K562 (cell line): ENCODE measurements around the gene SNUPN. TPM values are rescaled to one million over a fixed set of nuclear protein-coding genes. Genes with fewer than 3 reads are reported as not detected.

Experiments used
- ATAC-seq: fragments of 200-7000 bp; cut with Tn5 transposase; 3 replicates; pipeline ENCODE4 v1.9.1; 2020; ENCODE audit warnings: moderate library complexity
- BruUV-seq: library from RNA; stranded (reverse); fragments of 400-500 nt; replicated peaks from 2 replicates; lab custom pipeline; 2021; lab: Mats Ljungman, UMichigan
- CTCF ChIA-PET: fragments of 300-600 bp; formaldehyde crosslinking; extraction: SDS; loops from one replicate; lab custom pipeline; 2021; ENCODE audit warnings: low intra/inter-chr PET ratio; lab: Yijun Ruan, JAX
- POLR2A ChIA-PET: fragments of 300-600, 350-650 bp; sonication (Branson Sonifier 250); formaldehyde crosslinking; extraction: SDS; loops from one replicate; lab custom pipeline; 2021; ENCODE audit warnings: antibody characterized with exemption, inconsistent platforms; lab: Yijun Ruan, JAX
- DNase-seq, 4 experiments: peaks; one replicate each; pipeline versions ENCODE4 v3.0.0 to v3.0.0-alpha.2; 2011 to 2018; ENCODE audit warnings: low spot score in 3 of 4, mixed read lengths in 3 of 4; ENCODE audit errors: extremely low read depth in 1 of 4
- FAIRE-seq: peaks from 2 replicates; lab custom pipeline; 2011; peaks lifted over from hg19 to GRCh38; lab: Jason Lieb, UNC
- H2AFZ ChIP-seq: 2 replicates; pipeline ENCODE4 v1.6.0; 2011; ENCODE audit warnings: low read depth, low read length, control low read depth, inconsistent platforms
- H3K27ac ChIP-seq: fragments of 200-600 bp; 3 replicates; pipeline ENCODE4 v1.8.0; 2011; ENCODE audit warnings: low read depth, mild to moderate bottlenecking, control low read depth, inconsistent platforms, low read length, moderate library complexity, mixed read lengths; ENCODE audit errors: extremely low read depth
- H3K27me3 ChIP-seq, 2 experiments: fragments of 300-600 bp in 1 of 2; 2 replicates in 1 of 2; 3 replicates in 1 of 2; pipeline versions ENCODE4 v1.6.0 to v1.8.0; 2011; ENCODE audit warnings: inconsistent platforms in 2 of 2, low read length in 2 of 2, mild to moderate bottlenecking in 1 of 2, mixed read lengths in 1 of 2, moderate library complexity in 1 of 2; ENCODE audit not compliant: control insufficient read depth in 2 of 2, insufficient read depth in 2 of 2
- H3K36me3 ChIP-seq: fragments of 300-600 bp; 3 replicates; pipeline ENCODE4 v1.8.0; 2011; ENCODE audit warnings: mild to moderate bottlenecking, low read length, inconsistent platforms; ENCODE audit not compliant: control insufficient read depth, insufficient read depth
- H3K4me1 ChIP-seq, 2 experiments: fragments of 200-600 bp in 1 of 2; replicated peaks in 1 of 2; 2 replicates in 1 of 2; 3 replicates in 1 of 2; pipeline versions ENCODE4 v1.5.1 to v1.8.0; 2011; ENCODE audit warnings: inconsistent platforms in 2 of 2, low read length in 2 of 2, mild to moderate bottlenecking in 1 of 2, mixed read lengths in 1 of 2, moderate library complexity in 1 of 2; ENCODE audit not compliant: control insufficient read depth in 2 of 2, insufficient read depth in 2 of 2
- H3K4me2 ChIP-seq: 2 replicates; pipeline ENCODE4 v1.6.1; 2011; ENCODE audit warnings: low read length, control low read depth, inconsistent platforms, mixed read lengths; ENCODE audit not compliant: insufficient read depth
- H3K4me3 ChIP-seq: fragments of 200-600 bp; sonication (generic), shearing (Covaris generic); 2 replicates; pipeline ENCODE4 v1.5.1; 2016; ENCODE audit warnings: control low read depth, inconsistent platforms
- H3K79me2 ChIP-seq: fragments of 200-600 bp; 3 replicates; pipeline ENCODE4 v1.8.0; 2011; ENCODE audit warnings: low read length, inconsistent platforms; ENCODE audit not compliant: control insufficient read depth, insufficient read depth
- H3K9ac ChIP-seq, 2 experiments: 2 replicates each; pipeline versions ENCODE4 v1.6.0 to v1.6.1; 2011; ENCODE audit warnings: low read depth in 2 of 2, low read length in 2 of 2, control low read depth in 1 of 2, inconsistent platforms in 1 of 2, mild to moderate bottlenecking in 1 of 2, mixed read lengths in 1 of 2; ENCODE audit not compliant: insufficient read depth in 1 of 2
- H3K9me1 ChIP-seq: one replicate; pipeline ENCODE4 v1.6.0; 2011; ENCODE audit warnings: inconsistent platforms, mild to moderate bottlenecking, low read length, moderate library complexity; ENCODE audit not compliant: control insufficient read depth, insufficient read depth
- H3K9me3 ChIP-seq: replicated peaks from 2 replicates; pipeline ENCODE4 v1.5.1; 2011; ENCODE audit warnings: low read depth, low read length, inconsistent platforms; ENCODE audit not compliant: control insufficient read depth, insufficient read depth
- H4K20me1 ChIP-seq: replicated peaks from 2 replicates; pipeline ENCODE4 v1.6.1; 2011; ENCODE audit warnings: low read length, inconsistent platforms, mixed read lengths; ENCODE audit not compliant: control insufficient read depth, insufficient read depth
- BCOR ChIP-seq: fragments of 450-650 bp; IDR thresholded peaks from 2 replicates; pipeline ENCODE4 v1.6.1; 2016
- CHD2 ChIP-seq: IDR thresholded peaks from 2 replicates; pipeline ENCODE4 v1.6.1; 2011; ENCODE audit warnings: low read depth, low read length
- HDGF ChIP-seq: fragments of 450-650 bp; IDR thresholded peaks from 2 replicates; pipeline ENCODE4 v1.6.1; 2016
- HIVEP1 ChIP-seq: fragments of 250-450 bp; sonication (Bioruptor Pico); IDR thresholded peaks from 2 replicates; pipeline ENCODE4 v1.4.0; 2020; ENCODE audit warnings: mild to moderate bottlenecking
- HMG20B ChIP-seq: fragments of 250-450 bp; sonication (Bioruptor Pico); IDR thresholded peaks from 2 replicates; pipeline ENCODE4 v1.5.0; 2021; ENCODE audit warnings: mild to moderate bottlenecking
- ILK ChIP-seq: fragments of 450-650 bp; IDR thresholded peaks from 2 replicates; pipeline ENCODE4 v1.6.1; 2016; ENCODE audit warnings: missing genetic modification characterization, low read depth, mild to moderate bottlenecking, missing compliant biosample characterization, moderate library complexity, borderline replicate concordance
- KDM4B ChIP-seq, 2 experiments: fragments of 450-650 bp in 1 of 2; sonication (generic) in 1 of 2; IDR thresholded peaks; 2 replicates each; pipeline ENCODE4 v1.6.1; 2016 to 2017; ENCODE audit warnings: borderline replicate concordance in 2 of 2, antibody characterized with exemption in 1 of 2, low read depth in 1 of 2, mild to moderate bottlenecking in 1 of 2
- NFXL1 ChIP-seq: fragments of 450-650 bp; formaldehyde crosslinking; IDR thresholded peaks from 2 replicates; pipeline ENCODE4 v1.4.0; 2021; ENCODE audit warnings: mild to moderate bottlenecking
- PHB ChIP-seq: fragments of 250-450 bp; sonication (Bioruptor Pico); IDR thresholded peaks from 2 replicates; pipeline ENCODE4 v1.5.0; 2021
- PHF20 ChIP-seq: fragments of 450-650 bp; IDR thresholded peaks from 2 replicates; pipeline ENCODE4 v1.6.1; 2018; ENCODE audit not compliant: partially characterized antibody
- POU5F1 ChIP-seq: fragments of 150-350 bp; IDR thresholded peaks from 2 replicates; pipeline ENCODE4 v1.6.1; 2014; ENCODE audit warnings: borderline replicate concordance, low read length, low read depth, mild to moderate bottlenecking; ENCODE audit not compliant: partially characterized antibody
- RCOR1 ChIP-seq, 2 experiments: IDR thresholded peaks; 2 replicates each; pipeline ENCODE4 v1.6.1; 2012; ENCODE audit warnings: low read depth in 2 of 2, low read length in 2 of 2, borderline replicate concordance in 1 of 2, improper control_type of control experiment in 1 of 2
- SIN3B ChIP-seq: fragments of 450-650 bp; IDR thresholded peaks from 2 replicates; pipeline ENCODE4 v1.6.1; 2017; ENCODE audit warnings: low read depth, mild to moderate bottlenecking, moderate library complexity
- SMARCA5 ChIP-seq: fragments of 450-650 bp; IDR thresholded peaks from 2 replicates; pipeline ENCODE4 v1.6.1; 2016
- SREBF2 ChIP-seq: sonication (generic); formaldehyde crosslinking; IDR thresholded peaks from 2 replicates; pipeline ENCODE4 v1.4.0; 2020; ENCODE audit warnings: mild to moderate bottlenecking, missing genetic modification reagents
- SRSF1 ChIP-seq: fragments of 200-400 bp; formaldehyde crosslinking; IDR thresholded peaks from 2 replicates; pipeline ENCODE4 v1.6.1; 2017; ENCODE audit warnings: mild to moderate bottlenecking, low read depth, low read length, moderate library complexity
- STAT5B ChIP-seq: fragments of 250-450 bp; sonication (Bioruptor Pico); IDR thresholded peaks from 2 replicates; pipeline ENCODE4 v1.8.0; 2021; ENCODE audit warnings: mild to moderate bottlenecking, inconsistent platforms
- TFAM ChIP-seq: fragments of 250-450 bp; sonication (Bioruptor Pico); conservative IDR thresholded peaks from 2 replicates; pipeline ENCODE4 v1.5.0; 2021; ENCODE audit warnings: mild to moderate bottlenecking, moderate library complexity
- XRCC5 ChIP-seq: fragments of 200-400 bp; formaldehyde crosslinking; IDR thresholded peaks from 2 replicates; pipeline ENCODE4 v1.6.1; 2017; ENCODE audit warnings: low read depth, mild to moderate bottlenecking, low read length
- ZFP36 ChIP-seq: fragments of 150-350 bp; IDR thresholded peaks from 2 replicates; pipeline ENCODE4 v1.6.1; 2018; ENCODE audit warnings: low read length, low read depth; ENCODE audit not compliant: partially characterized antibody
- ZNF224 ChIP-seq: sonication (generic); formaldehyde crosslinking; IDR thresholded peaks from 2 replicates; pipeline ENCODE4 v1.8.0; 2022; ENCODE audit warnings: mild to moderate bottlenecking, missing genetic modification reagents
- ZNF707 ChIP-seq: fragments of 250-450 bp; sonication (Bioruptor Pico); conservative IDR thresholded peaks from 2 replicates; pipeline ENCODE4 v1.8.0; 2022; ENCODE audit warnings: inconsistent platforms, mild to moderate bottlenecking, moderate library complexity
- ZZZ3 ChIP-seq: fragments of 450-650 bp; IDR thresholded peaks from 2 replicates; pipeline ENCODE4 v1.6.1; 2016; ENCODE audit warnings: antibody characterized with exemption, mild to moderate bottlenecking, moderate library complexity
- WGBS: fragments of 100-300 bp; shearing (Covaris generic); methylation state at CpG from one replicate; pipeline ENCODE4 v1.1.6; 2016; ENCODE audit warnings: low coverage, mixed read lengths; ENCODE audit not compliant: insufficient coverage; ENCODE audit errors: missing lambda C conversion rate; 5-methylcytosine and 5-hydroxymethylcytosine counted together
- in situ Hi-C: fragments of 300-500 bp; cut with MboI; formaldehyde crosslinking; loops from 4 replicates; pipeline ENCODE4 v1.15.0; 2018; ENCODE audit warnings: inconsistent platforms, mixed read lengths
- intact Hi-C: fragments of 100-400 bp; cut with micrococcal nuclease; formaldehyde crosslinking; loops from 2 replicates; pipeline ENCODE4 v1.14.2; 2022
- polyA plus RNA-seq, 8 experiments: library from polyadenylated mRNA; depleted of rRNA in 4 of 8; stranded (reverse) in 5 of 8; unstranded in 3 of 8; fragments of >200 nt; fragmentation: Nextera tagmentation in 2 of 8; fragmentation: Illumina TruSeq in 1 of 8; extraction: Ambion mirVana in 2 of 8; extraction: Trizol in 1 of 8; gene quantifications; 2 replicates each; pipeline versions ENCODE4 v1.2.1 to v1.2.3, GENCODE V29; 2011 to 2014; ENCODE audit warnings: inconsistent platforms in 1 of 8, missing spikeins in 1 of 8
- total RNA-seq, 7 experiments: library from RNA; depleted of rRNA in 6 of 7; stranded (reverse); fragments of >200 nt in 6 of 7; fragmentation: Illumina TruSeq in 2 of 7; extraction: Trizol in 2 of 7; gene quantifications; 2 replicates each; pipeline versions ENCODE4 v1.2.1 to v1.2.3, GENCODE V29; 2011 to 2021; ENCODE audit warnings: low replicate concordance in 1 of 7
- TF ChIP-seq, protein P1 (sequence below): fragments of 250-450 bp; sonication (Bioruptor Pico); IDR thresholded peaks from 2 replicates; pipeline ENCODE4 v1.6.1; 2021; ENCODE audit warnings: mild to moderate bottlenecking
- TF ChIP-seq, protein P2 (sequence below): IDR thresholded peaks from 2 replicates; pipeline ENCODE4 v1.6.1; 2014; ENCODE audit warnings: antibody characterized with exemption

The SNUPN gene
- total and polyA plus RNA-seq, 9 of the 15 experiments (the other 6 are each of a cell fraction or from before 2014, with no cell fraction given): 32.2 to 78.3 (median 40.0) TPM

DNA sequence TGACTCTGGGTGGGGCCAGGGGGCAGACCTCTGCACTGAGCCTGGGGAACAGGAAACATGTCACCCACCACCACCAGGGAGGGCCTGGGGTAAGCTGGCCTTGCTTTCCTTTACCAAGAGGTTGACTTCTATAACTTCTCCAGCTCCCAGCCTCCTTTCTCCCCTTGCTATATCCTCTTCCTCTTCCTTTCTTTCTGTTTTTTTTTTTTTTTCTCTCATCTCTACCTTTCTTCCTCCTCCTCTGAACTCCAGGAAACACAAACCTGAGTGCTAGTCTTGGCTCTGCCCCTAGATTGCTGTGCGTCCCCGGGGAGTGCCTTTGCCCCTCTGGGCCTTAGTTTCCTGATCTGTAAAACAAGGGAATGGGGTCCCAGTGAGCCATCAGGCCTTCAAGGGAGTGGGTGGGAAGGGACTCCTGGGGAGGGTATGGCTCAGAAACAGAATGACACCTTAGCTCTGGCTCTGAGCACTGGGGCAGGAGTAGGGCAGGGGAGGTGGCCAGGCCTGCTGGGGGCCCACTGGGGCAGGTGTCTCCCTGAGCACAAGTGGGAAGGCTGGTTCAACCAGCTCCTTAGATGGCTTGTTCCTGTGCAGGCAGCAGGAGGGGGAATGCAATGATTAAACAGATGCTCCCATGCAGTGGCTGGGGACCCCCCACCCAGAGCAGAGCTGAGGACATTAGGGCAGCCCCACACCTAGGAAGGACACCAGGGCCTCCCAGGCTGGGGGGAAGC is 26.5 kb upstream of the SNUPN start:
- ATAC-seq (no peak), FAIRE-seq (peak; percentile 61), DNase-seq (no peak)
- intact Hi-C loops (no loop called here), in situ Hi-C loops (no loop called here)
- POLR2A ChIA-PET: interaction anchor here (0.6 to 4.3 kb wide), 8 partner anchors 9 to 694 kb away, joined by 3 to 20 read pairs (median 4); partner anchors contain the start of genes IMP3 and SNUPN
- H3K36me3 ChIP-seq: peaks cover 25% of the 10 kb centered on the region
- H3K4me1 ChIP-seq: peaks cover 41 to 68% of the 10 kb centered on the region in 2 experiments
- H3K9ac ChIP-seq: peak overlapping the region; percentile 60 to 97
- H2AFZ ChIP-seq: no peak overlapping the region
- H3K9me1 ChIP-seq: no peaks in the 10 kb centered on the region
- BruUV-seq: no TSS peak
- peak overlapping the region; percentile 79 for H3K27ac ChIP-seq
- H4K20me1 ChIP-seq: 0 out of 2 replicates have a peak, but pooled peaks cover 4% of the 10 kb centered on the region
- H3K9me3 ChIP-seq: no peaks in the 10 kb centered on the region
- H3K4me3 ChIP-seq: peak overlapping the region; percentile 30
- H3K27me3 ChIP-seq: no peaks in the 10 kb centered on the region
- H3K79me2 ChIP-seq: peaks cover 73% of the 10 kb centered on the region
- WGBS: 21% methylated on average over 2 of the region's 2 CpGs
- peak overlapping the region; percentile 96 for H3K4me2 ChIP-seq
- CTCF ChIA-PET: no interaction called here
- TF ChIP-seq ZZZ3 (no peak), CHD2 (no peak), ZNF224 (CRISPR knock-in tag) (no peak), HDGF (peak; percentile 82), PHF20 (no peak), SIN3B (no peak), SRSF1 (no peak), TFAM (CRISPR knock-in tag) (no peak), ZNF707 (CRISPR knock-in tag) (no peak), NFXL1 (CRISPR knock-in tag) (no peak), HMG20B (CRISPR knock-in tag) (no peak), SREBF2 (CRISPR knock-in tag) (no peak), SMARCA5 (peak; percentile 75), STAT5B (CRISPR knock-in tag) (no peak), POU5F1 (no peak), ZFP36 (peak; percentile 69), HIVEP1 (CRISPR knock-in tag) (no peak), KDM4B (IDR thresholded peaks at IDR 0.05; ENCODE audit: borderline replicate concordance in 2 of 2, low read depth in 1 of 2) (no peak), PHB (CRISPR knock-in tag) (no peak), ILK (no peak), BCOR (peak; percentile 92), XRCC5 (no peak), RCOR1 (IDR thresholded peaks at IDR 0.05; ENCODE audit: borderline replicate concordance in 1 of 2, low read depth in 2 of 2, low read length in 2 of 2) (peak in 1 of 2 experiments; percentile 19; a peak in 1 of 4 replicates)
- TF ChIP-seq, protein P1, sequence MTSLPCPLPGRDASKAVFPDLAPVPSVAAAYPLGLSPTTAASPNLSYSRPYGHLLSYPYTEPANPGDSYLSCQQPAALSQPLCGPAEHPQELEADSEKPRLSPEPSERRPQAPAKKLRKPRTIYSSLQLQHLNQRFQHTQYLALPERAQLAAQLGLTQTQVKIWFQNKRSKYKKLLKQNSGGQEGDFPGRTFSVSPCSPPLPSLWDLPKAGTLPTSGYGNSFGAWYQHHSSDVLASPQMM (CRISPR knock-in tag): no peak
- TF ChIP-seq, protein P2, sequence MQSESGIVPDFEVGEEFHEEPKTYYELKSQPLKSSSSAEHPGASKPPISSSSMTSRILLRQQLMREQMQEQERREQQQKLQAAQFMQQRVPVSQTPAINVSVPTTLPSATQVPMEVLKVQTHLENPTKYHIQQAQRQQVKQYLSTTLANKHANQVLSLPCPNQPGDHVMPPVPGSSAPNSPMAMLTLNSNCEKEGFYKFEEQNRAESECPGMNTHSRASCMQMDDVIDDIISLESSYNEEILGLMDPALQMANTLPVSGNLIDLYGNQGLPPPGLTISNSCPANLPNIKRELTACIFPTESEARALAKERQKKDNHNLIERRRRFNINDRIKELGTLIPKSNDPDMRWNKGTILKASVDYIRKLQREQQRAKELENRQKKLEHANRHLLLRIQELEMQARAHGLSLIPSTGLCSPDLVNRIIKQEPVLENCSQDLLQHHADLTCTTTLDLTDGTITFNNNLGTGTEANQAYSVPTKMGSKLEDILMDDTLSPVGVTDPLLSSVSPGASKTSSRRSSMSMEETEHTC: no peak
